ENCODE measurements around the gene ASXL3.

The ASXL3 gene

DNA sequence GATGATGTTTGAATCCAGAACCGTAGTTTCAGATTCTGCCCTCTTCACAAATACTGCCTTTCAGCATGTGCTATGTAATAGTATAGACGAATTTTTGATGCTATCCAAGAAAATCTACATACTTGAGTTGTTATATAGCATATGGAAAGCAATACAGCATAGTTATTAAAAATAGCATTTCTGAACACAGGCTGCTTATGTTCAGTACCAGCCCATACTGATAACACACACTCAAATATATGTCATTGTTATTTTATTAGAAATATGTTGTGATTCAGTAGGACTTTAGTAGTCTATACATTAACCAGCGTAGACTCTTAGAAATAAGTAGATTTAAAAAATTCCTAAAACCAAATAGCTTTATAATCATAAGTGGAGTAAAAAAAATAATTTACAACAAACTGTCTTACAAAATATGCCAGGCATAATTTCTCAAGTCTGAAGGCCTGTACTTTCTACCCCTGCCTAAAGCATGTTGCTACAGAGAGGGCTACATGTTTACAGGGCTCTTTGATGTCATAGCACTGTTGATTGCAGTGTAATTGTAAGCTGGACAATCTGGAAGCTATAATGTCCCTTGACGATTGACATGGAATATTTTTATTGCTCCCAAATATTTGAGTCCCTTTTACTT, 86.3 kb downstream of the ASXL3 start:
- no peak for DNase-seq (ENCODE audit: low spot score)

DNA sequence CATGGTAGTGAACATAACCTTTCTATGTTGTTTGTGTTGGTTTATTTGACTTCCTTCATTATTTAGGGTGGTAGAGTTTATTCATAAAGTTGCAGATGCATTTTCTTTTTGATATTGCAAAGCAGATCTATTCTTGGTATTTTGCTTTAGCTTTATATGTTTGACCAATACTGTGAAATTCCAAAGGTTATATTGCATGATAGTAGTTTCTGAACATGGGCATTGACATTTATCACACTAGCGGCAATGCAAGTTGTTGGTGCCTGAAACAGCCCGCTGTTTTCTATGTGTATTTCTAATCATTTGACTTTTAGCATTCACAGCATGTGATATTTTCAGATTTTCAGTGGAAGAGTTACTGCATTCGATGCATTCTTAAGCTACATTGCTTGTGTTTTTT, 87.2 kb downstream of the ASXL3 start:
- no peak for DNase-seq (ENCODE audit: low spot score)

- no peak for DNase-seq (ENCODE audit: low spot score)
Observed at GRCh38 chr18:33665641-33666040, 87.6 kb downstream of the ASXL3 start.

DNA sequence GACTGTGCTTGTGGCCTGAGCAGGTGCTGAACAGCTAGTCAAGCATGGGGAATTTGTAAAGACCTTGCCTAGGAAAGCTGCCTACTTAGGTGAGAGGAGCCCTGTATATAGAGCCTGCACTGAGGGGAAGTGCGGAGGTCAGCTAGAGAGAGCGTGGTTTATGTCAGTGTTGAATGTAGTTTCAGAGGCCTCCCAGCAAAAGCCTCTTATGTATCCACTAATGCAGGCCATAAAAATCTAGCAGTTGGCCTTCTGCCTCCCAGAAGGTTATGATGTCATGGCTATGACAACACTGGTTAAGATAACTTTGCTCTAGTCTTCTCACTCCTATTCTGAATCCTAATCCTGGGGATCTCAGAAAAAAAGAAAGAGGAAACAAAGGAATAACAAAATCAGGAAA, 88.9 kb downstream of the ASXL3 start:
- DNase-seq (ENCODE audit: low spot score): no peak

DNA sequence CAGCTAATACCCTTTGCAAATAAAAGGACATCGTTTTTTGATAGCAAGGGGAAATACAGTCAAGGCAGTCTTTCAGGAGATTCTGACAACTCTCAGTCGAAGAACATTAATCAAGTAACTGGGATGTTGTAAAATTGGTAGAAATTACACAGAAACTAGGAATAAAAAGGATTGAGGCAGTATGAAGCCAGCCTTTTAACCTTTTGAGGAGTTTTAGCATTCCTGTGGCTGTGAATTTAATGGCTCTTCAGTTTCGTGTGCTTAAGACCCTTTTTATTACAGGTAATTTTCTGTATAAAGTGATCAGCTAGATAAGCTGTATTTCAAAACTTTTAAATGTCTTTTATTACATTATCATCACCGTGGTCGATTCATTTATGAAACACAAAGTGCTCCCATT, 91.6 kb downstream of the ASXL3 start:
- DNase-seq (ENCODE audit: low spot score): no peak

DNA sequence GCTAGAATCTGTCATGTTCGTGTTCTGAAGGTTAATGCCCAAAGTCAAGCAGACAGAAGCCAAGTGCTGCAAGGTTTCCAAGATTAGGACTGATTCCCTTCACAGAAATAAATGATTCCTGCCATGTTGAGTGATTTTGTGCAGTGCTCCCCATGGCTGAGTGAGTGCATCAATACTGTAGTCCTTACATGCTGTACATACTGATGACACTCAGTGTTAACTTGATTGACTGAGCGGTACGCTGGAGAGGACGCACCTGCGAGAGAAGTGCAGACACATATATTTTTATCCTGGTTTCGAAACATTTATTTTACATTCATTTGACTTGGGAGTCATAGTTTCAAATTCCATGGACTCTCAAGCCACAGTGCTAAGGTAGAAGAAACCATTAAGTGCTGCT, 92.0 kb downstream of the ASXL3 start:
- DNase-seq (ENCODE audit: low spot score): no peak

- no peak for DNase-seq (ENCODE audit: low spot score)
Observed at GRCh38 chr18:33673689-33674088, 95.7 kb downstream of the ASXL3 start.

DNA sequence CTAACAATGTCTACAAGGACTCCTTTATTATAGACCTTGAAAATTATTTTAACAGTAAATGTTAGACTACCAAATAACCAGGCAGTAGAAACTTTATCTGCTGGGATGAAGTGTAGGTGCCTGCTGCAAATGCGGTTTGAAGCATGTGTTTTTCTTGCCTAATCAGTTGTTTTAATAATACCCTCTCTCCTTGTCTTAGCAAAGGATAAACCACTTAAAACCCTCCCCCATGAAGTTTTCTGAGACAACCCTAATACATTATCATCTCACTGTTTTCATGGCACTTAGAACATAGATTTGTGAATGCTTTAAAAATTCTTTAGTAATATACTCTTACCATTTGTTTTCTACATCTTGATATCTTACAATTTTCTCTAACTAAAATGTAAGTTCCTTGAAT, 98.6 kb downstream of the ASXL3 start:
- DNase-seq (ENCODE audit: low spot score): no peak

DNA sequence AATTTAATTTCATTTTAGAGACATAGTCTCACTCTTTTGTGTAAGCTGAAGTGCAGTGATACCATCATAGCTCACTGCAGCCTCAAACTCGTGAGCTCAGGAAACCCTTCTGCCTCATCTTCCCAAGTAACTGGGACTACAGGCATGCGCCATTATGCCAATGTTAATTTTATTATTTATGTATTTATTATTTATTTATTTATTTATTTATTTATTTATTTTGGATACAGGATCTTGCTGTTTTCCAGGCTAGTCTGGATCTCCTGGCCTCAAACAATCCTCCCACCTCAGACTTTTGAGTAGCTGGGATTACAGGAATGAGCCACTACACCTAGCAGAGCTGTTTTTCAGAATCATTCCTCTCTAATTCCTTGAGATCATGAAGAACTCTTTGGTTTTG, 99.9 kb downstream of the ASXL3 start:
- DNase-seq (ENCODE audit: low spot score): no peak

DNA sequence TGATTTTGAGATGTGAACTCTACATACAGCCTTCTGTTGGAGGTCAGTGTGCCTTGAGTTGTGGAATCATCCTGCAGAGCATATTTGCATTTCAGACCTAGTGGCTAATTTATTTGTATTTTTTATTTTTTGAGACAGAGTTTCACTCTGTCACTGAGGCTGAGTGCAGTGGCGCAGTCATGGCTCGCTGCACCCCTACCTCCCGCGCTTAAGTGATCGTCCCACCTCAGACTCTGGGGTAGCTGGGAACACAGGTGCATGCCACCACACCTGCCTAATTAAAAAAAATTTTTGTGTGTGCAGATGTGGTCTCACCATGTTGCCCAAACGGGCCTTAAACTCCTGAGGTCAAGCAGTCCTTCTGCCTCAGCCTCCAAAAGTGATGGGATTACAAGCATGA, 104.4 kb downstream of the ASXL3 start:
- DNase-seq (ENCODE audit: low spot score): no peak

DNA sequence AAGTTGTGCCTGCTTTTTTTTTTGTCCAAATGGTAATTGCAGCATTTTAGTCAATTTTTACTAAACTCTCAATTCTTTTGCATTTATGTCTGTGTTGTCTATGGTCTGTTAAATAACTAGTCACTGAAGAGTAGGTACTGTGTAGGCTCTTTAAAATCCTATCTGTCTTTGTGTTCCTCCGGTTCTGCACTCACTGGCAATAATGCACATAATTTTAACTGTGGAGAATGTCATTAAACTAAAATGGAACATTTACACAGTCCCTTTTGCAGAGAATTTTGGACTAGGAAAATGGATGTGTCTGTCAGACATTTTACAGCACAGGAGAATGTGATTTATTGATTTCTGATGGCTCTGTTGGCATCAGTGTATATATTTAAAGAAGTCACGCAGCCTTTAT, 116.6 kb downstream of the ASXL3 start:
- no peak for DNase-seq (ENCODE audit: low spot score)

DNA sequence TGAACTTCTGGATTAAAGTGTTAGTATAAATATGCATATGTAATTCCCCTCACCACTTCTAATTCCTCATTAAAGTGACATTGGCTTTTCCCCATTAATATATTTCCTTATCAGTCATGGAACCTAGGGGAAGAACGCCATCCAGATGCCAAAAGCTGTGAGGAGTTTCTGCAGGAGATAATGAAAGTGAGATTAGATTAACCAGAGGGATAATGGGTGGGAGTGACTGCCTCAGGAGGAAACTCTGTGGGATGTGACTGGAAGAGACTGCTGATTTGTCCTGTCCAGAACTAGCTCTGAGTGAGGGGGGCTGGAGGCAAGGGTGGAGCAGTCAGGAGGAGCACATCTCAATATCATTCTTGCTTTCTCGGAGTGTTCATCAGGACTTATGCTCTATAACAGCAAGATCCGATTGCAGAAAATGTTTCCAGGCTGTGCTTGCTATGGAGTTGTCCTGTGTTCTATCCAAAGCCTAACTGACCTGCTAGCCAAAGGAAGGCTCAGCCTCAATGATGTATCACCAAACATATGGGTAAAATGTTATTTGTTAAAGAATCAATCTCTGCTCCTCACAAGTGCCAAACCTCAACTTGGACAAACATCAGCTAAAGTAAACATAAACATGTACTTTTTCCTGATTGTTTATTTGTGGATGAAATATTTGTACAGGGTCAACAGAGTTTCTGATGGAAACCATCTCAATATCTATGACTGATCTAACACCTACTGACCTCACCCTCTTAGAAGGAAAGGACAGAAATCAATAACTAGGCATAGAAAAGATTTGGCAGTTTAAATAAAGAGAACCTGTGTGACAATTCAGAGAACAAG, 118.5 kb downstream of the ASXL3 start:
- no peak for DNase-seq (ENCODE audit: low spot score)

GRCh38 chr18:33697498-33697897, 119.5 kb downstream of the ASXL3 start:
- no peak for DNase-seq (ENCODE audit: low spot score)

DNA sequence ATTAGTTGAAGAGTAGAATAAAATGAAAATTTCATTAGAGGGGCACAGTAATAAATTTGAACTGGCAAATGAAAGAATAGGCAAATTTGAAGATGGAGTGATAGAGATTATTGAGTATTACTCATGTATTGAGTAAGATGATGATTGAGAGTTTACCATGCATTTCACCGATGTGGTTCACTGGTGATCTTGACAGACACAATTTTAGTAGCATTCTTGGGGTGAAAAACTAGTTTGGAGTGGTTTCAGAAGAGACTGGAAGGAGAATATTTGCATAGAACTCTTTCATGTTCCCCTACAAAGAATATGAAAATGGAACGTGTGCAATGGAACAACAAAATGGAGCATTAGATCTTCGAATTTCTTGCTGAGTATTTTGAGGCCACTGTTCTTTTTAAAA, 121.4 kb downstream of the ASXL3 start:
- DNase-seq (ENCODE audit: low spot score): no peak

DNA sequence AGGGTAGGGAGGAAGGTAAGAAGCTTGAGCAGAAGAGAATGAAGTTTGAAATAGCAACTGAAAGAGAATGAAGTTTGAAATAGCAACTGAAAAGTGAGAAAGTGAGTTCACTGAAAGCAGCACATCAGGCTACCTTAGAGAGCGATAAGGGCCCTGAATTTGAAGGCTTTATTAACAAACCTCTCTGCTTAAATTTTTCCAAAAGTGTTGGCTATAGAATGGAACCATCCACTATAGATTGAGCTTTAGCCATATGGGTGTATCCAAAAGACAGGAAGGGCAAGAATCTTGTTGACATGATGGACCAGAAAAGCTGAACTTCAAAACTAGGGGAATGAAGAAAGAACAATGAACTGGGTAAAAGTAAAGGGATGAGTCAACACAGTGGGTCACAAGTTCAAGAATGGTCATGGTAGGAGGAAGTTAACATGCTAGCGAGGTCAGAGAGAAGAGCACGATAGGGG, 122.5 kb downstream of the ASXL3 start:
- DNase-seq (ENCODE audit: low spot score): no peak

- DNase-seq (ENCODE audit: low spot score): no peak
Observed at GRCh38 chr18:33702625-33703024, 124.6 kb downstream of the ASXL3 start.

- DNase-seq (ENCODE audit: low spot score): no peak
Observed at GRCh38 chr18:33706391-33706790, 128.4 kb downstream of the ASXL3 start.

DNA sequence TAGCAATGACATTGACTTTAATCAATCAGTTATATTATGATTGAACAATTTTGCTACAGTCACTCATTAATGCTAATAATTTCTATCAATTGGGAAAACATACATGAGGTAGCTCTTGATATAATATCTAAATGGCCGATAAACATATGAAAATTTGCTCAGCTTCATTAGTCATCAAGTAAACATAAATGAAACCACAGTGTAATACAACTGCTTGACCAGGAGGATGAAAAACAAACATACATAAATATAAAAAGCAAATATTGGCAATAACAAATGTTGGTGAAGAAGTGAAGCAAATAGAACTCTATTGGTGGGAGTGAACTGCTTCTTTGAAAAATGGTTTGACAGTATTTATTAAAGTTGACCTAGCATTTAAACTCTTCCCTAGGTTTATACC, 130.9 kb downstream of the ASXL3 start:
- no peak for DNase-seq (ENCODE audit: low spot score)

GRCh38 chr18:33710269-33710668, 132.2 kb downstream of the ASXL3 start:
- DNase-seq (ENCODE audit: low spot score): no peak

DNA sequence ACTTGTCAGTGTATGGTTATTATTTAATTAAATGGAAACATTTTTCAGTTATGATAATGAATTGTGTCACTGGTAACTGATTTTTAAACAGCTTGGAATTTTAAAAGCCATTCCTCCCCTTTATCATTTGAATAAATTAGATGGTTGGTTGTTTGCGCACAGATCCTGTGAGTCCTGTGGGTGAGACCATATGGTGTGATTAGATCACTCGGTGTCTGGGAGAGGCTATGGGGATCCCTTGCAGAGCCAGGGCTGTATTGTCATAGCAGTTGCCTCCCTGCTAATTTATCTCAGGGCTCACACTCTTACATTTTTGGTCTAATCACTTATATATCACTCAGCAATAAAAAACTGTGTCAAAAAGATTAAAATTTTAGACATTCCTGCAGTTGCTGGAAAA, 133.5 kb downstream of the ASXL3 start:
- DNase-seq (ENCODE audit: low spot score): no peak

DNA sequence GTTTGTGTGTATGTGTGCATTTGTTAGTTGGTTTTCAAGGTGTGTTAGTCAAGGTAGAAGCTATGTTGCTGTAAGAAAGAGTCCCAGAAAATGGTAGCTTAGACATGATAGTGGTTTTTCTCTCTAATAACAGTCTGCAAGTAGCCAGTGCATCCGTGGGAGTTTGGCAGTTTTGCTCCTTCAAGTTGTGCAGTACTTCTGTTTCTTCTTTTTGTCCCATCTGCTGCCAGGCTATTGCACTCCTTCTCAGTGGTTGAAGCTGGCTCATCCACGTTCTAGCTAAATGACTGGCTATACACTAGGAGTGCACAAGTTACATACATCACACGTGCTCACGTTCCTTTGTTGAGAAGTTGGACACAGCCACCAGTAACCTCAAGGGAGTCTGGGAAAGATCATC, 134.7 kb downstream of the ASXL3 start:
- DNase-seq (ENCODE audit: low spot score): no peak

DNA sequence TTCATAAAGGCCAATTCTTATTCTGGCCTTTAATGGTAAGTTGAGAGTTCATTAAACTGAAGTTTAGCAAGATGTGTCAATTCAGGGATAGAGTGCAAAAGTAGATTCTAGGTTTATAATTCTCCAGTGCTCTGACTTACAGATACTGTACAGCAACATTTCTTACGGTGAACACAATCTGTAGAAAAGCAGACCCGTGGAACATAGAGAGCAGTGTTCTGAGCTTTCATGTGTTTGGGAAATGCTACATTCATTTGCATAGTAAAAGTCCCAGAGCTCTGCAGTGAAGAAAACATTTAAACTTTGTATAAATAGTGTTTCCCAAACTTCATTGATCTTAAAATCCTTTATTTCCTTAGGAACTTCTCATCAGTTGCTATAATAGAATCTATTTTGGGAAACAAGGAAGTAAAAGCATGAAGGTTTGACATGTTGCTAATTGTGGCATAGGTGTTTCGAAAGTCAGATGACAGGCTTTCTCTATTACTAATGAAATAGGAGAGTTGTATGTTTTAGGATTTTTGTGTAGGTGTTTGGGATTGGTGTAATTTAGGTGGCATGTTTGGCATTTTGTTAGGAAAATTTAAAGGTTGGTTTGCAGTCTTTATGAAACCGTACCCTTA, 138.2 kb downstream of the ASXL3 start:
- no peak for DNase-seq (ENCODE audit: low spot score)

DNA sequence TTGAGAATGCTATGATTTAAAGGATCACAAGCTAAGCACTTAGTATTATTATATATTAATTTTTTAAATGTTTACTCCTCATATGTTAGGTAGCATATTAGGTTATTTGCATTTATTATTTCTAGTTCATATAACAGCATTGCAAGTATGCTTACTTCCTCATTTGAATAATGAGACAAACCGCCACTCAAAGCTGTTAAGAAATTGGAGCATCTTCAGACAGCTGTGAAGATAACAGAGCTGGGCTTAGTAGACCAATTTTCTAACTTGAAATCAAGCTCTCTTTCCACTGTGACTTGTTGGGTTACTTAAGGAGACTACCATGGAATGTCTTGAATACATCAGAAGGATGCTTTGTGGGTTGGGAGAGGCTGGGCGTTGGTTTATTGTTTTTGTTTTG, 139.3 kb downstream of the ASXL3 start:
- DNase-seq (ENCODE audit: low spot score): no peak
